ENCODE data around the gene KDM4F. TPM values are rescaled to one million over a fixed set of nuclear protein-coding genes. Genes with fewer than 3 reads are reported as not detected.

KDM4F gene
- total RNA-seq, 3 donors from 2014 or later = not detected

DNA sequence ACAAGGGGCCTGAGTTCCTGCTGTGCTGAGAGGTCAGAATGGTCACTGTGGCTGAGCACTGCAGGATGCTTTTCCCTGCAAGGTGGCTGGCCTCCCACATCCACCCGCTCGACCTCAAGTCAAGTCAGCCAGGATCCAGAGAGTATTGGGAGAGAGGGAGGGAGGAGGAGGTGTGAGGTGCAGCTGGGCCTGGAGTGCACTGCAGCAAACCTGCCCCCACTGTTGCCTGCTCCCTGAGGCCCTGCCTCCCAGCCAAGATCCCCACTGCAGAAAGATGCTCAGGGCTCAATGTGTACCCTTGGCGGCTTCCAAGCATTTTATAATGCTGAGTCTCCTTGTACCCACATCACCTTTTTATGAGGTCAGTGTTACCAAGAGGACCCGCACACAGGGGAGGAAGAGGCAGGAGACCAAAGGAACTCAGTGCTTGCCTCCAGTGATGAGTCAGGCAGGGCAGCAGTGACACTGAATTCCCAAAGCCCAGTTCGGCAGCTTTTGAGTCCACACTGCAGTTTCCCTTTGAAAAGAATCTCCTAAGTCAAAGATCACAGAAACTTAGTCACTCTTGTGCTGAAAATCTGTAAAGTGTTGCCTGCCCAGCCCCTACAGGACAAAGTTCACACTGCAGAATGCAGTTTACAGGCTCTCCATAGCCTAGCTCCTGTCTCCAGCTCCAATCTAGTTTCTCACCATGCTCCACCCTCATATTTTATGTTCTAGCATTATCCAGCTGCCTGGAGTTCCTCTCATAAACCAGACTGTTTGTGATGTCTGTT lies 43.5 kb downstream of the KDM4F start:
- Histone ChIP-seq H3K9me3 (no peaks in the 10 kb centered on the region), H3K4me1 (ENCODE audit: low read depth) (peaks cover 30% of the 10 kb centered on the region), H3K4me3 (no peak overlapping the region), H3K36me3 (ENCODE audit: low read depth) (no peaks in the 10 kb centered on the region)
- intact Hi-C loops (cut with DNase I, micrococcal nuclease) = no loop called here
- ATAC-seq (peak; percentile 74), DNase-seq (peak in 2 of 3 donors; percentile 55 to 85)
- peak; percentile 48 for TF ChIP-seq CTCF (IDR thresholded peaks at IDR 0.05)

GRCh38 chr11:95093548-95093947 lies 44.3 kb downstream of the KDM4F start:
- Histone ChIP-seq H3K9me3 (no peaks in the 10 kb centered on the region), H3K4me1 (ENCODE audit: low read depth) (peaks cover 35% of the 10 kb centered on the region), H3K4me3 (no peak overlapping the region), H3K36me3 (ENCODE audit: low read depth) (no peaks in the 10 kb centered on the region)
- TF ChIP-seq CTCF (IDR thresholded peaks at IDR 0.05) = no peak
- no peak for DNase-seq
- ATAC-seq = no peak
- intact Hi-C loops (cut with DNase I, micrococcal nuclease) = no loop called here

DNA sequence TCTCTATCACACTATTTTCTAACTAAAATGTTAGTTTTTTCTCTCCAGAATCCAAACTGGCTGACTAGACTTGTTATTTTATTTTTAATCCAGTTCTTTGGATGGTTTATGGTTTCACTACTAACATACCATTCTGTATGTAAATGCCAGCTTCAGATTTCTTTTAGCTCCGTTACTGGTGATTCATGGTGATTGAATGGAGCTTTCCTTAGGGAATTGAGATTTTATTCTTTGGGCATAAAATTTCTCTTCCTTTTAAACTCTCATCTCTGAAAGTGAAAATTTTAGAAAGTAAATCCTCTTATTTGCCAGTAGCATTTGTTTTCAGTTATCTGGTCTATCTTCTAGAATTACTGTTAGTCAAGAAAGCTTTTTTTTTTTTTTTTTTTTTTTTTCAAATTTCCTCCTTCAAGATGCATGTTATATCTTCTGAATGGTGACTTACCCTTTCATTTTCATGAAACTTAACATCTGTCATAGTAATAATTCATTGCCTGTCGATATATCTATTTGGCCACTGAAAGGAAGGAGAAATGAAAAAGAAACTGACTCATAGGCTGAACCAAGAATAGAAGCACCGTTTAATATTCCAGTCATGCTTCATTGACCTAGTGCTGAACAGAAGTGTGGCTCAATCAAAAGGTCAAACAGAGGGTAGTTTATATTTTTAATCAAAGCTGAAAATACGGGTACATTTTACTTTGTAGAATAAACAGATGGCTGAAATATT lies 46.8 kb downstream of the KDM4F start:
- H3K36me3 ChIP-seq (ENCODE audit: low read depth) = no peaks in the 10 kb centered on the region
- TF ChIP-seq CTCF (IDR thresholded peaks at IDR 0.05) = no peak
- intact Hi-C loops (cut with DNase I, micrococcal nuclease) = no loop called here
- no peaks in the 10 kb centered on the region for H3K9me3 ChIP-seq
- H3K4me3 ChIP-seq = no peak overlapping the region
- H3K4me1 ChIP-seq (ENCODE audit: low read depth) = peaks cover 34% of the 10 kb centered on the region
- no peak for ATAC-seq
- no peak for DNase-seq

GRCh38 chr11:95097209-95097608 lies 48.0 kb downstream of the KDM4F start:
- ATAC-seq = no peak
- Histone ChIP-seq H3K4me3 (no peak overlapping the region), H3K4me1 (ENCODE audit: low read depth) (peaks cover 27% of the 10 kb centered on the region), H3K9me3 (no peaks in the 10 kb centered on the region), H3K36me3 (ENCODE audit: low read depth) (no peaks in the 10 kb centered on the region)
- intact Hi-C loops (cut with DNase I, micrococcal nuclease) = no loop called here
- DNase-seq = no peak
- no peak for TF ChIP-seq CTCF (IDR thresholded peaks at IDR 0.05)

DNA sequence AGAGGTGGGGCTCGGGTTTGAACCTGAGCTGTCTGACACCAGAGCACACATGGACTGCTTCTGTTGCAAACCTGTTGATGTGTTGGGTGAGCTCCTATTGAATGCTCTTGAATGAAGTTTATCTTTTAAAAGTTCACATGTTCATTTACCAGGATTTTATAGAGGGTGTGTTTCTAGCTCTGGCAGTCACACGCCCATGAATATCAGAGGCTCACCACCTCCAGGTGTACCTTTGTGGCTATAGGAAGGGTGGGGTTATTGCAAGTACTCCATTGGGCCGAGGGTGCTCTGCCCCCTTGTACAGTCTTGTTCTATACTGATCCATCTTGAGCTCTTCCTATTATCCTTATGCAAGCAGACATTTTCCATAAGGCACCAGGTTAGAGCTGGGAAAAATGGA lies 49.6 kb downstream of the KDM4F start:
- H3K4me3 ChIP-seq = no peak overlapping the region
- TF ChIP-seq CTCF (IDR thresholded peaks at IDR 0.05) = no peak
- no peaks in the 10 kb centered on the region for H3K9me3 ChIP-seq
- H3K4me1 ChIP-seq (ENCODE audit: low read depth) = peaks cover 16% of the 10 kb centered on the region
- DNase-seq (peak in 2 of 3 donors; percentile 47 to 64), ATAC-seq (peak; percentile 97)
- H3K36me3 ChIP-seq (ENCODE audit: low read depth) = no peaks in the 10 kb centered on the region
- intact Hi-C loops (cut with DNase I, micrococcal nuclease) = no loop called here

Measured in mucosa of descending colon (tissue), 3 donors.